GM12878 (cell line): ENCODE results near the gene MYO1E. TPM values are rescaled to one million over a fixed set of nuclear protein-coding genes. Genes with fewer than 3 reads are reported as not detected.
A peak's percentile ranks its signal among the peaks of the same experiment; 100 is the strongest.

Experiments used
- CBX3 ChIP-seq: fragments of 200-600 bp; sonication (generic); IDR thresholded peaks from 2 replicates; pipeline ENCODE4 v1.6.1; 2016; ENCODE audit warnings: low read depth, borderline replicate concordance
- CHD2 ChIP-seq: IDR thresholded peaks from 2 replicates; pipeline ENCODE4 v1.6.1; 2011; ENCODE audit warnings: low read depth, low read length, improper control_type of control experiment, borderline replicate concordance
- CHD4 ChIP-seq: fragments of 200-600 bp; sonication (generic); IDR thresholded peaks from 2 replicates; pipeline ENCODE4 v1.6.1; 2016; ENCODE audit warnings: mild to moderate bottlenecking
- DPF2 ChIP-seq: fragments of 450-650 bp; IDR thresholded peaks from 2 replicates; pipeline ENCODE4 v1.6.1; 2017; ENCODE audit warnings: mild to moderate bottlenecking
- EGR1 ChIP-seq, 2 experiments: IDR thresholded peaks; 1 replicate in 1 of 2; 2 replicates in 1 of 2; pipeline ENCODE4 v1.6.1; 2011 to 2012; ENCODE audit warnings: low read depth in 2 of 2, low read length in 2 of 2, borderline replicate concordance in 1 of 2, mild to moderate bottlenecking in 1 of 2, moderate library complexity in 1 of 2
- GATAD2B ChIP-seq: fragments of 450-650 bp; conservative IDR thresholded peaks from 2 replicates; pipeline ENCODE4 v1.6.1; 2017; ENCODE audit warnings: low read depth, mild to moderate bottlenecking, moderate library complexity
- HDGF ChIP-seq: fragments of 450-650 bp; IDR thresholded peaks from 2 replicates; pipeline ENCODE4 v1.6.1; 2016; ENCODE audit warnings: antibody characterized with exemption
- IKZF1 ChIP-seq: fragments of 450-650 bp; conservative IDR thresholded peaks from 2 replicates; pipeline ENCODE4 v1.6.1; 2017; ENCODE audit warnings: antibody characterized with exemption, mild to moderate bottlenecking
- MEF2B ChIP-seq: fragments of 450-650 bp; IDR thresholded peaks from 2 replicates; pipeline ENCODE4 v1.6.1; 2018; ENCODE audit warnings: mild to moderate bottlenecking, moderate library complexity; ENCODE audit not compliant: partially characterized antibody, poor library complexity, severe bottlenecking
- MXI1 ChIP-seq: fragments of 150-350 bp; IDR thresholded peaks from 2 replicates; pipeline ENCODE4 v1.6.1; 2011; ENCODE audit warnings: low read depth, mild to moderate bottlenecking, inconsistent platforms, low read length, improper control_type of control experiment
- PAX5 ChIP-seq: IDR thresholded peaks from 2 replicates; pipeline ENCODE4 v1.6.1; 2011; ENCODE audit warnings: low read depth, low read length, borderline replicate concordance
- PKNOX1 ChIP-seq: fragments of 450-650 bp; IDR thresholded peaks from 2 replicates; pipeline ENCODE4 v1.6.1; 2016; ENCODE audit warnings: mild to moderate bottlenecking
- PRDM15 ChIP-seq: fragments of 450-650 bp; formaldehyde crosslinking; IDR thresholded peaks from 2 replicates; pipeline ENCODE4 v1.4.0; 2020; ENCODE audit warnings: mild to moderate bottlenecking, moderate library complexity
- RAD21 ChIP-seq: IDR thresholded peaks from 2 replicates; pipeline ENCODE4 v1.6.1; 2011; ENCODE audit warnings: mild to moderate bottlenecking, low read depth, low read length, moderate library complexity; ENCODE audit not compliant: insufficient read depth
- TARDBP ChIP-seq: IDR thresholded peaks from 2 replicates; pipeline ENCODE4 v1.6.1; 2016; ENCODE audit warnings: borderline replicate concordance
- TCF7 ChIP-seq: IDR thresholded peaks from 2 replicates; pipeline ENCODE4 v1.6.1; 2014; ENCODE audit warnings: antibody characterized with exemption, borderline replicate concordance
- WRNIP1 ChIP-seq: IDR thresholded peaks from 2 replicates; pipeline ENCODE4 v1.6.1; 2011; ENCODE audit warnings: low read depth, low read length, improper control_type of control experiment, borderline replicate concordance
- polyA plus RNA-seq, 11 experiments: library from polyadenylated mRNA; depleted of rRNA in 4 of 11; unstranded in 6 of 11; stranded (reverse) in 5 of 11; fragments of >200 nt; fragmentation: Nextera tagmentation in 4 of 11; fragmentation: Illumina TruSeq in 1 of 11; extraction: Ambion mirVana in 4 of 11; extraction: Trizol in 1 of 11; gene quantifications; 1 replicate in 1 of 11; 2 replicates in 10 of 11; pipeline versions ENCODE4 v1.2.1 to v1.2.3, GENCODE V29; 2011 to 2016; ENCODE audit warnings: inconsistent platforms in 2 of 11, missing spikeins in 2 of 11, low read depth in 1 of 11
- total RNA-seq, 4 experiments: library from RNA; depleted of rRNA in 3 of 4; stranded (reverse); fragments of >200 nt in 3 of 4; fragmentation: Illumina TruSeq in 1 of 4; extraction: Trizol in 1 of 4; gene quantifications; 2 replicates each; pipeline versions ENCODE4 v1.2.1 to v1.2.3, GENCODE V29; 2013 to 2021
- TF ChIP-seq, protein P1 (sequence below): IDR thresholded peaks from 2 replicates; pipeline ENCODE4 v1.6.1; 2012; ENCODE audit warnings: low read depth, low read length, improper control_type of control experiment
- TF ChIP-seq, protein P2 (sequence below): fragments of 450-650 bp; IDR thresholded peaks from 2 replicates; pipeline ENCODE4 v1.6.1; 2016; ENCODE audit warnings: mild to moderate bottlenecking, moderate library complexity, borderline replicate concordance

The MYO1E gene
- total and polyA plus RNA-seq, 10 of the 15 experiments (the other 5 are each of a cell fraction or from before 2014, with no cell fraction given) = 10.3 to 266 (median 64.9) TPM

GRCh38 chr15:59313641-59314332 lies 58.9 kb downstream of the MYO1E start (continued):
- TF ChIP-seq RAD21 (no peak), CHD2 (0 out of 2 replicates have a peak, but pooled peaks have one; percentile 53), WRNIP1 (no peak), PAX5 (peak; percentile 67; the same call in 1 of the 2 replicates), EGR1 (IDR thresholded peaks at IDR 0.05; ENCODE audit: borderline replicate concordance in 1 of 2, low read depth in 2 of 2, low read length in 2 of 2) (no peak), MXI1 (peak; percentile 65; the same call in 1 of the 2 replicates), GATAD2B (no peak), DPF2 (peak; percentile 76; the same call in 1 of the 2 replicates), TCF7 (no peak), IKZF1 (peak; percentile 95), CBX3 (no peak), HDGF (no peak), PRDM15 (CRISPR knock-in tag) (no peak), TARDBP (no peak), MEF2B (peak; percentile 87), PKNOX1 (0 out of 2 replicates have a peak, but pooled peaks have one; percentile 32), CHD4 (no peak)
- TF ChIP-seq, protein P1, sequence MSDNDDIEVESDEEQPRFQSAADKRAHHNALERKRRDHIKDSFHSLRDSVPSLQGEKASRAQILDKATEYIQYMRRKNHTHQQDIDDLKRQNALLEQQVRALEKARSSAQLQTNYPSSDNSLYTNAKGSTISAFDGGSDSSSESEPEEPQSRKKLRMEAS = 0 out of 2 replicates have a peak, but pooled peaks have one; percentile 19
- TF ChIP-seq, protein P2, sequence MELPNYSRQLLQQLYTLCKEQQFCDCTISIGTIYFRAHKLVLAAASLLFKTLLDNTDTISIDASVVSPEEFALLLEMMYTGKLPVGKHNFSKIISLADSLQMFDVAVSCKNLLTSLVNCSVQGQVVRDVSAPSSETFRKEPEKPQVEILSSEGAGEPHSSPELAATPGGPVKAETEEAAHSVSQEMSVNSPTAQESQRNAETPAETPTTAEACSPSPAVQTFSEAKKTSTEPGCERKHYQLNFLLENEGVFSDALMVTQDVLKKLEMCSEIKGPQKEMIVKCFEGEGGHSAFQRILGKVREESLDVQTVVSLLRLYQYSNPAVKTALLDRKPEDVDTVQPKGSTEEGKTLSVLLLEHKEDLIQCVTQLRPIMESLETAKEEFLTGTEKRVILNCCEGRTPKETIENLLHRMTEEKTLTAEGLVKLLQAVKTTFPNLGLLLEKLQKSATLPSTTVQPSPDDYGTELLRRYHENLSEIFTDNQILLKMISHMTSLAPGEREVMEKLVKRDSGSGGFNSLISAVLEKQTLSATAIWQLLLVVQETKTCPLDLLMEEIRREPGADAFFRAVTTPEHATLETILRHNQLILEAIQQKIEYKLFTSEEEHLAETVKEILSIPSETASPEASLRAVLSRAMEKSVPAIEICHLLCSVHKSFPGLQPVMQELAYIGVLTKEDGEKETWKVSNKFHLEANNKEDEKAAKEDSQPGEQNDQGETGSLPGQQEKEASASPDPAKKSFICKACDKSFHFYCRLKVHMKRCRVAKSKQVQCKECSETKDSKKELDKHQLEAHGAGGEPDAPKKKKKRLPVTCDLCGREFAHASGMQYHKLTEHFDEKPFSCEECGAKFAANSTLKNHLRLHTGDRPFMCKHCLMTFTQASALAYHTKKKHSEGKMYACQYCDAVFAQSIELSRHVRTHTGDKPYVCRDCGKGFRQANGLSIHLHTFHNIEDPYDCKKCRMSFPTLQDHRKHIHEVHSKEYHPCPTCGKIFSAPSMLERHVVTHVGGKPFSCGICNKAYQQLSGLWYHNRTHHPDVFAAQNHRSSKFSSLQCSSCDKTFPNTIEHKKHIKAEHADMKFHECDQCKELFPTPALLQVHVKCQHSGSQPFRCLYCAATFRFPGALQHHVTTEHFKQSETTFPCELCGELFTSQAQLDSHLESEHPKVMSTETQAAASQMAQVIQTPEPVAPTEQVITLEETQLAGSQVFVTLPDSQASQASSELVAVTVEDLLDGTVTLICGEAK = no peak
